HG02981 (cell line): Measurements from ENCODE around the gene MGAT5.
"Not testable (repeated sequence)": the region's sequence is repeated elsewhere in the genome, so short reads cannot be mapped to it uniquely, and the experiment has no call there.

Source experiments
- ATAC-seq: cut with Tn5 transposase; IDR thresholded peaks from one replicate; pipeline ENCODE4 v1.9.1; 2021; ENCODE audit warnings: mild to moderate bottlenecking, moderate library complexity; ENCODE audit not compliant: unreplicated experiment

Gene MGAT5

DNA sequence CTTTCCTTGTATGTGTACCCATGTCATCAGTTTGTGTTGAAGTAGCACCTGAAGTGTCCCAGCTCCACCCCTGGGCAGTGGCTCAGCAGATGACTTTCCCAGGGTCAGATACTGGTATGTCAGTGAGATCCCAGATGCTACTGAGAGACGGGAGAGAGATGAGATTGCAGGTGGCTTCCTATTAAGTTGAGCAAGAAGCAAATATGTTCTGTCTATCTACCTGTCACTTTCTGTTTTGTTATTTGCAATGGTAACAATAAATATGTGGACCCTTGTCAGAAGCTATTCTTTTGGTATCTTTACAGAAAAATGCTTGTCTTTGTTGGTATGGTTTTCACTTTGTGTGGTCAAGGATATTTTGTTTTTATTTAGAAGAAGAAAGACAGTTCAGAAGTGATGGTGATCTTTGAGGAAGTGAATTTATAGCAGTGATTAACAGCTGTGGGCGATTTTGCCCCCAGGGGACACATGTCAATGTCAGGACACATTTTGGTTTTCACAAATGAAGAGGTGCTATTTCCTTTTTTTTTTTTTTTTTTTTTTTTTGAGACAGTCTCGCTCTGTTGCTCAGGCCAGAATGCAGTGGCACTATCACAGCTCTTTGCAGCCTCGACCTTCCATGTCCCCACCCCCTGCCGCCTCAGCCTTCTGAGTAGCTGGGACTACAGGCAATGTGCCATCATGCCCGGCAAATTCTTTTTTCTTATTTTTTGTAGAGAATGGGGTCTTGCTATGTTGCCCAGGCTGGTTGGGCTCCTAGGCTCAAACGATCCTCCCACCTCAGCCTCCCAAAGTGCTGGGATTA lies 21.4 kb downstream of the MGAT5 start:
- peak; percentile 68 for ATAC-seq

- ATAC-seq, result no peak
These were observed 22.7 kb downstream of the MGAT5 start for GRCh38 chr2:134276381-134277172.

- no peak for ATAC-seq
These were observed 23.4 kb downstream of the MGAT5 start for GRCh38 chr2:134277223-134277622.

GRCh38 chr2:134278553-134278952 lies 24.7 kb downstream of the MGAT5 start:
- ATAC-seq, result no peak

- ATAC-seq, result no peak
These were observed 25.5 kb downstream of the MGAT5 start for GRCh38 chr2:134279417-134279816.

GRCh38 chr2:134280231-134280630 lies 26.4 kb downstream of the MGAT5 start:
- ATAC-seq, result no peak

DNA sequence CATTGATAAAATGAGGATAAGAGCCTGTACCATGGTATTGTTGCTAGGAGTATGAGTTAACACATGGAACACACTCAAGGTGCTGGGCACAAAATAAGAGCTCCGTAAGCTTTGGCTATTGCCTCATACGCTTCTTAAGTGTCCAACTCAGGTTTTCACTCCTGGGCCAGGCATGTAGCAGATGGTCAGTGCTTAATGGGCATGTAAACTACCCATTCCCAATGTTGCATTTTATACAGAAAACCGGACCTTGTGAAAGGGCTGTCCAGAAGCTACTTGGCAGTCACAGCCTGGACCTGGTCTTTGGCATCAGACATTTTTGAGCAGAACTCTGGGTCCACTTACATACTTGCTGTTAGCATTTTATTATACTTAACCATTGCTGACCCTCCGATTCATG lies 26.9 kb downstream of the MGAT5 start:
- ATAC-seq, result no peak

- ATAC-seq, result no peak
These were observed 28.0 kb downstream of the MGAT5 start for GRCh38 chr2:134281815-134282419.

DNA sequence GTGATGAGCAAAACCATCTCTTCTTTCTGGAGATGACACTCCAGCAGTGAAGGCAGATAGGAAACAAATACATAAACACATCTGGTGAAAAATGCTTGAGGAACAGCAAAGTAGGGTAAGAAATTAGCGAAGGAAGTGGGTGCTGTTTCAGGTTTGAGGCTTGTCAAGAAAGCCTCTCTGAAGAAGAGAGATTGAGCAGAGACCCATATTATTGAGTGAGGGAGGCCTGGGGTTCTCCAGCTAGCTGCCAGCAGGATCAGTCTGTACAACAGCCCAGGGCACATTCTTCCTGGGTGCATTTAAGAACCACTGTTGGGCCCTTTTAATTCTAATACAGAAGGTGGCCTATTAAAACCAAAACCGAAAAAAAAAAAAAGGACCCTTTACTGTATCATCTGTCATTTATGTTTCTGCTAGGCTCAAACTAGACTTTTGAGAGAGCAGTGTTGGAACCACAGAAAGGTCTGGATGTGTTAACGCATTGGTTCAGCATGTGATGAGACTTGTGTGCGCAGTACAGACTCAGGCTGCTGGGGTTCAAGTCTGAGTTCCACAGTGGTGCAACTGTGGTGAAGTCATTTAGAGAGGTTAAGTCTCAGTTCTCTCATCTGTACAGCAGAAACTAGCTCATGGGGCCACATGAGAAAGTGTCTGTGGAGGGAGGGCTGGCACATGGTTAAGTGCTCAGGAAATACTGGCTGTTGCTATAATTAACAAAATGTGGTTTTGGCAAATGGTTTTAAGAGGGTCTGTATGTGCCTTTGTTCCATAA lies 28.9 kb downstream of the MGAT5 start:
- ATAC-seq, result peak; percentile 86

DNA sequence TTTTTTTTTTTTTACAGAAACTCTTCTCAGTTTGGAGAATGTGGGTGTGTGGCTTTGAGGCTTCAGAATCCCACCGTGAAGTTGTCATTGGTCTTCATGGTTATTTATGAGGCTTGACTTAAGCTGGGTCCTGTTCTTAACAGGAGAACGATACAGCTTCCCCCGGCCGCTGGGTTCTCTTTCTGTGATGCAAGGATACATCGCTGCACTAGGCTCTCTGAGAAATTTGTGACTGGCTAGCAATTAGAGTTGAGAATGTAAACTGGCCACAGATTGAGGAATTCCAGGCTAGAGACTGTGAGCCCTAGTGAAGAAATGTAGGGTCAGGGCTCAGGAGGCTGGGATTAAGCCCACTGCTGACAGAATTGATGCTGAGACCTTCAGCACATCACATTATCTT lies 29.8 kb downstream of the MGAT5 start:
- no peak for ATAC-seq

GRCh38 chr2:134284119-134284670 lies 30.3 kb downstream of the MGAT5 start:
- ATAC-seq, result no peak

DNA sequence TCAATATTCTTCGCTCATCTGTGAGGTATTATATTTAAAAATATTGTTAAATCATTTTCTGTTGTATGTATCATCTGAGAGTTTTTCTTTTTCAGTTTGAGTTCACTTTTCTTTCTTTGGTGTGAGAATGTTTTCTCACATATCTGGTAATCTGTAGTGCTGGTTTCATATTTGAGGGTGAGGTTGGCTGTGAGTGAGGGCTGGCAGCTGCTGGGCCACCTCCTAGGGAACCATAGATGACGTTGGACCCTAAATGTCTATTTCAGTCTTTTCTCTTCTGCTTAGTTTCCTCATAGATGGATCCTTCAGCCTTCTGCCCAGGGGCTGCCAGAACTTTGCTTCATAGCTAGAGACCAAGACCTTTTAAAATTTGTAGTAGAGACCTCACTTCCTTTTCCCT lies 33.5 kb downstream of the MGAT5 start:
- ATAC-seq, result peak; percentile 44

- no peak for ATAC-seq
These were observed 34.9 kb downstream of the MGAT5 start for GRCh38 chr2:134288814-134289213.

DNA sequence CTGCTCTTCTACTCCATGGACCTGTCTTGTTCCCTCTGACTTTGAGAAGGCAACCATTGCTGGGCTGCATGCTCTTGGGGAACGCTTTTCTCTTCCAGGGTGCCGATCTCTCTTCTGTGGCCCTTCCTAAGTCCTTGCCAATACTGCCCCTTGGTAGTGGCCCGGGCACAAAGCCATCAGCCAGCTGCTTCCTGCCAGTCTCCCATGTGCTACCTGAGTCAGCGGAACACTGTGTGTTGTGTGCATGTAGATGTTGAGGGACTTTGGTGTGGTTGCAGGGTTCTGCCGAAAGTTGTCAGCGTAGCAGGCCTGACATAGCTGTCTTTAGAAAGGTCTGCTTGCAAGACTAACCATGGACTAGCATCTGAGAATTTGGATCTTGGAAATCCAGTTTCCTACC lies 35.4 kb downstream of the MGAT5 start:
- no peak for ATAC-seq

- ATAC-seq, result peak; percentile 37
These were observed 36.5 kb downstream of the MGAT5 start for GRCh38 chr2:134290358-134290757.

- ATAC-seq, result no peak
These were observed 38.6 kb downstream of the MGAT5 start for GRCh38 chr2:134292514-134292913.

DNA sequence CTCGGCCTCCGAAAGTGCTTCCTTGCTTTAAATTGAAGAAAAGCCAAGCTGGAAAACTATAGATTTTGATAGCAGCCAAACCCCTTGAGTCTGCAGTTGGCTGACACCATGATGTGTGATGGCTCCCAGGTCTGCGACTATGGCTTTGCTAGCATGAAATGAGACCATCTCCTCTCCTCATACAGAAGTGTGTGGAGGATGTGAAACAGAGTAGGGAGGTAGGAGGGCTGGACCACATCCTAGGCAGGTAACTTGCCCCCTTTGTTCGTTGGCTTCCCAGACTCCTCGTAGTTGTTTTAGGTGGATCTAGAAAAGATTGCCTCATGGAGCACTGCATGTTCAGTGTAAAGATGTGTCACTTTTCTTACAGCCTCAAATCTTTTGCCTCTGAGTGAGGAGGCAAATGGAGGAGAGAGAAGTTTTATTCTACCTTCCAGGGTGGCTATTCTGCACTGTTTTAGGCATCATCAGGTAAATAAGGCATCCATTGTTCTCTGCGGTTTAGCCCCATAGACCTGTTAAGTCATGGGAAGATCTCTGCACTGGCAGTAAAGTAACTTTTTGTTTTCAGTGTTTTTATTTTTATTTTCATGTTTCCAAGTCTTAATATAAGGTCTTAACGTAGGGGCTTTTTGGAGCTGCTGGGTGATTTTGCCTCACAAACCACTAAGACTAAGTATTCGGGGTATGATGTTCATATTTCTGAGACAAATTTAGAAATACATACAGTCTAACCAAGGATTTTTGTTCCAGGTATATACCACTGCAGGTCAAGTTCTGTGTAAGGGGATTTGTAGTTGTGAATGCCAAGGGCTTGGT lies 40.1 kb downstream of the MGAT5 start:
- no peak for ATAC-seq

DNA sequence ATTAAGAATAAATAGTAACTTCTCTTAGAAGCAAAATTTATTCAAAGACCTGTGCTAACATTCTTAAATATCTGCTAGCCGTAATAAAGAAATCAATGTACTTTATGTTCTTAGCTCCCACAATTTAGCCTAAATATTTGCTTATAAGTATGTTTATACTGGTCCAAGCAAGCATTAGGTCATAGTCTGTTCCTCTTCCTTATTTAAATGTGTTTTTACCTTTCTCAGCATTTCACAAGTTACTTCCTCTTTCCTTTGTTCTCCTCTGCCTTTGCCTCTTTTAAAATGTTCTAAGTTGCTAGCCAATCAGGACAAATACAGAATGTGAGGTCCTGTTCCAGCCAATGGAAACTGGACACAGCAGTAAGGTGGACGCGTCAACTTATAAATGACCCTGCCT lies 40.7 kb downstream of the MGAT5 start:
- ATAC-seq, result not testable (repeated sequence)

GRCh38 chr2:134295441-134295840 lies 41.6 kb downstream of the MGAT5 start:
- no peak for ATAC-seq

DNA sequence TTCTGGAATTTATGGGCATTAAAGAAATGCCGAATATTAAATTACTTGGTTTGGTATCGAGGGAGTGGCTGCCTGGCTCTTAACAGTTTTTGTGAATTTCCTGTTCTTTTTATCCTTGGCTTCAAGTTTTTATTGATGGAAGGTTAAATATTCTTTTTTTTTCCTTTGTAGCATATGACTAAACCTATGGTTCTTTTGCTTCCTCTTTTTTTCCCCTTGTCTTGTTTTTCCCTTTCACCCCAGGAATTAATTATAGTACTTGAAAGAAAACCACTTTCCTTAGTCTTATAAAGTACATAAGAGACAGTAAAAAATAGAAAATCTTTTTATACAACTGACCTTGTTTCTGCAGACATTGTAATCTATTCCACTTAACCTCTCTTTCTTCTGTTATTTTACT lies 42.4 kb downstream of the MGAT5 start:
- ATAC-seq, result no peak
